GM10847 (cell line): ENCODE data around the gene TSR2.

Experiments
- POLR2A ChIP-seq: IDR thresholded peaks from 2 replicates; pipeline ENCODE4 v1.6.1; 2011; ENCODE audit not compliant: insufficient read length; ENCODE audit errors: extremely low read depth

The TSR2 gene

GRCh38 chrX:54444752-54445151 is 4.5 kb downstream of the TSR2 start:
- no peak for TF ChIP-seq POLR2A

- TF ChIP-seq POLR2A = no peak
Observed at GRCh38 chrX:54446084-54446483, 5.9 kb downstream of the TSR2 start.

- no peak for TF ChIP-seq POLR2A
Observed at GRCh38 chrX:54447461-54447860, 7.3 kb downstream of the TSR2 start.

GRCh38 chrX:54449929-54450328 is 9.7 kb downstream of the TSR2 start:
- TF ChIP-seq POLR2A = no peak

GRCh38 chrX:54452920-54453319 is 12.7 kb downstream of the TSR2 start:
- TF ChIP-seq POLR2A = no peak

GRCh38 chrX:54470054-54470760 is 30.0 kb downstream of the TSR2 start:
- TF ChIP-seq POLR2A = no peak

- TF ChIP-seq POLR2A = no peak
Observed at GRCh38 chrX:54473993-54474859, 34.0 kb downstream of the TSR2 start.

GRCh38 chrX:54479136-54480111 is 39.2 kb downstream of the TSR2 start:
- no peak for TF ChIP-seq POLR2A

- TF ChIP-seq POLR2A = no peak
Observed at GRCh38 chrX:54482839-54483593, 42.8 kb downstream of the TSR2 start.

- no peak for TF ChIP-seq POLR2A
Observed at GRCh38 chrX:54483946-54484345, 43.7 kb downstream of the TSR2 start.

- no peak for TF ChIP-seq POLR2A
Observed at GRCh38 chrX:54484666-54485065, 44.5 kb downstream of the TSR2 start.

- TF ChIP-seq POLR2A = no peak
Observed at GRCh38 chrX:54492340-54492739, 52.1 kb downstream of the TSR2 start.

- no peak for TF ChIP-seq POLR2A
Observed at GRCh38 chrX:54494166-54494988, 54.2 kb downstream of the TSR2 start.
